GM21390 (cell line): ENCODE measurements around the gene RBM6.

Experiments used
- ATAC-seq: cut with Tn5 transposase; IDR thresholded peaks from one replicate; pipeline ENCODE4 v1.9.1; 2021; ENCODE audit not compliant: unreplicated experiment

The RBM6 gene

DNA sequence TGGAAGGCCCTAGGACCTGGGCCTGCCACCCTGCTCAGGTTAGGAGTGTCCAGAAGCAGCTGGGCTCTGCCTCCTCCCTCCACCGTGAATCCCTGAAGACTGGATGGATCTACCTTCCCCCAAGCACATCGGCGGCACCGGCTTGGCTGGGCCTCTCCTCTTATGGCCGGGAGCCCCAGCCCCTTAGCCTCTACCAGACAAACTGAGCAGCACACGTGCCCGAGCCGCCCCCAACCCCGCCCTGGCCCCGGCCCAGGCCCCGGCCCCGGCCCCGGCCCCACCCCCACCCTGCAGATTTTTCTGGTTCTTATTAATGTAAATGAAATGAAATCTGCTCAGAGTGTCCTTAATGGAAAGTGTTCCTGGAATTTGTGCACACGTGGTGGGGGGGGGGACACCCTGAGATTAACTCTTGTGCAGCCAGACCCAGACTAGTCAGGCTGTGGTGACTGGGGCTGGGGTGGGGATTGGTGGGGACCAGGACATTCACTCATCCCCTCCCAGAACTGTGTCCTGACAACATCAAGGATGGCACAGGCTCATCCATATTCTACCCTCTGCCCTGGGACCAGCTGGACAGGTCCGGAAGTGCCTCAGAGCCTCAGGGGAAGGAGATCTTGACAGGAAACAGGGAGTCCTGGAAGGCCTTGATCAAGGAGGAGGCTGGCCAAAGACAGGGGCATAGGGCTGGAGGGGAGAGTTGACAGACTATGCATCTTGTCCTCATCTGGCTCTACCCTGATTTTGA lies 184.3 kb downstream of the RBM6 start:
- no peak for ATAC-seq

DNA sequence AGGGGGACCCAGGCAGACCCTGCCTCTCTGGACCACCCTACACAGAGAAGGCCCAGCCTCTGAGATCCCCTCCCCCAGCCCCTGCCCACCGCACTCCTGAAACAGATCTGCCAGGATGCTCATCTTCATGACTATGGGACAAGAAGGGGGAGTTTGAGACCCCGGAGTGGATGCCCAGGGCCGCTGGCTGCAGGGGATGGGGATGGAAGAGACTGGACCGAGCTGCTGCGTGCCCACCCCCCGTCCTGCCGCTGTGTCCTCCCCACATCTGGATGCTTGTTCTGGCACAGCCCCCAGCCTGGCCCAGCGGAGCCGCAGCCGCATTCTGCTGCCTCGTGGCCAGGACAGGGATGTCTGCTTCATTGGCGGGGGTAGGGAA lies 184.8 kb downstream of the RBM6 start:
- no peak for ATAC-seq

DNA sequence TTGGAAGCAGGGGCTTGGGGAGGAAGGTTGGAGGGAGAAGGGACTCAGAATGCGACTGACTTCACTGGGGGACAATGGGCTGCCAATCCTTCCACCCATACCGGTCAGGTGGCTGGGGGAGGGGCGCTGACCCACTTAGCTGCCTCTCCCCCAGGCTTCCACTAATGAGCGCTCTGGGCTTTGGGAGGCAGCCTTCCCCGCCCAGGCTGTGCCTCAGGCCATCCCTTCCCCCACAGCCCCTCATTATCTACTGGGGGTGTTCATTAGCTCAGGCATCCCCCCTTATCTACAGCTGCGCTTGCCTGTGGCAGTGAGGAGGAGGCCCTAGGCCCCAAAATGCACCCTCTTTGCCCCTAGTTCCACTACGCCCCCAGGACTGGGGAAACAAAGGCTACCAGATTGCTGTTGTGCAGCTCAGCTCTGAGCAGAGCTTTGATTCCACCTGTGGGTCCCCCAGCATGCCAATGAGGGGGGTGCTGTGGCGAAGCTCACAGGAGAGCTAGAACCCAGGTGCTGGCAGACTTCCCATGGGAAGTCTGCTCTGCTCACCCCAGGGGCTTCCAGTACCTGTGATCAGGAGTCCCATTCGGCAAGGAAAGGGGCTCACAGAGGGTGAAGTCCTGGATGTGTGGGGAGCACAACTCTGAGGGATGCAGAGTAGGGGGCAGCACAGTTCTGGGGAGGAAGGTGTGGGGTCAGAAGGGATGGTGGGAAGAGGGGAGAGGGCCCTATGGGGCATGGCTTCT lies 185.8 kb downstream of the RBM6 start:
- no peak for ATAC-seq

DNA sequence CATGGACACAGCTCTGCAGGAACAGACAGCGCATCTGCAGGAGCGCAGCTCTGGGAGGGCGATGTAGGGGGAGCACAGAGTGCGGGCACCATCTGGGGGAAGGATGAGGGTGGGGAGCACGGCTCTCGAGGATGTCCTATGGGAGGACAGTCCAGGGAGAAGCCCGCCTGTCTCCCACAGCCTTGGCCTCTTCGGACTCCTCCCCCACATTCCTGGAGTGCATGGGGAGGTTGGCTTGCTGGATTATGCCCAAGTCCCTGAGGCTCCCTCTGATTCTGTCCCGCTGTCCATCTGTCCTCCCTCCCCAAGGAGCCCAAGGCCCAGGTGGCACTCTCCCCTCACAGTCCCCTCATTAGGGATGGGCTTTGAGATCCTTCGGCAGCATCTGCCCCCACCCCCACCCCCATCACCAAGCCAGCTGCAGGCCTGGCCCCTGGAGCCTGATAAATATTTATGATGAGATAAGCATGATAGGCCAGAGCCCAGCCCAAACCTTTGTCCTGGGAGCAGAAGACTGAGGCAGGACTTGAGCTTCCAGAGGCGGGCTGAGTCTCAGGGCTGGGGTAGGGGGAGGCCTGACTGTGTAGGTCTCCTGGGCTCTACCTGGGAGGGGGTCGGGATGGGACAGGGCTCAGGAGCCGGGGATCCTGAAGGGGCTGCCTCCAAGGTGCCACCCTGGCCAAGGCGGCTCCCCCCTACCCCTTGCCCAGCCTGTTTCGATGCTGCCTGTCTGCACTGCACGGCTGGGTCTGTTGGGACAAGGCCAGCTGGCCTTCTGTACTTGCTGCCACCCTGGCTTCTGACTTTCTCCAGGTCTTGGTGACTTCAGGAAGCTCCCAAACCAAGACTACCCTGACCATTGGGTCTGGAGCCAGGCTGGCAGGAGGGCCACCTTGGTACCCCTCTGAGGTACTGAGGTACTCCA lies 186.6 kb downstream of the RBM6 start:
- ATAC-seq, result no peak
